PC-9 (cell line): Measurements from ENCODE around the gene RELA.

ENCODE experiments used
- EZH2 ChIP-seq: fragments of 200-600 bp; sonication (generic); IDR thresholded peaks from 2 replicates; pipeline ENCODE4 v1.8.0; 2017; ENCODE audit warnings: antibody characterized with exemption, low read depth
- TF ChIP-seq, protein P1 (sequence below): fragments of 200-600 bp; sonication (generic); conservative IDR thresholded peaks from 2 replicates; pipeline ENCODE4 v1.6.1; 2017; ENCODE audit warnings: mixed run types, antibody characterized with exemption, mild to moderate bottlenecking, moderate library complexity

- no peak for TF ChIP-seq EZH2
- TF ChIP-seq, protein P1, sequence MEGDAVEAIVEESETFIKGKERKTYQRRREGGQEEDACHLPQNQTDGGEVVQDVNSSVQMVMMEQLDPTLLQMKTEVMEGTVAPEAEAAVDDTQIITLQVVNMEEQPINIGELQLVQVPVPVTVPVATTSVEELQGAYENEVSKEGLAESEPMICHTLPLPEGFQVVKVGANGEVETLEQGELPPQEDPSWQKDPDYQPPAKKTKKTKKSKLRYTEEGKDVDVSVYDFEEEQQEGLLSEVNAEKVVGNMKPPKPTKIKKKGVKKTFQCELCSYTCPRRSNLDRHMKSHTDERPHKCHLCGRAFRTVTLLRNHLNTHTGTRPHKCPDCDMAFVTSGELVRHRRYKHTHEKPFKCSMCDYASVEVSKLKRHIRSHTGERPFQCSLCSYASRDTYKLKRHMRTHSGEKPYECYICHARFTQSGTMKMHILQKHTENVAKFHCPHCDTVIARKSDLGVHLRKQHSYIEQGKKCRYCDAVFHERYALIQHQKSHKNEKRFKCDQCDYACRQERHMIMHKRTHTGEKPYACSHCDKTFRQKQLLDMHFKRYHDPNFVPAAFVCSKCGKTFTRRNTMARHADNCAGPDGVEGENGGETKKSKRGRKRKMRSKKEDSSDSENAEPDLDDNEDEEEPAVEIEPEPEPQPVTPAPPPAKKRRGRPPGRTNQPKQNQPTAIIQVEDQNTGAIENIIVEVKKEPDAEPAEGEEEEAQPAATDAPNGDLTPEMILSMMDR = no peak
These were observed 44.0 kb downstream of the RELA start for GRCh38 chr11:65618763-65619162.
